H9 (cell line): Measurements from ENCODE around the gene PHACTR1. TPM values are rescaled to one million over a fixed set of nuclear protein-coding genes. Genes with fewer than 3 reads are reported as not detected.
A peak's percentile ranks its signal among the peaks of the same experiment; 100 is the strongest.
"Not testable (repeated sequence)": the region's sequence is repeated elsewhere in the genome, so short reads cannot be mapped to it uniquely, and the experiment has no call there.

Experiments used
- DNase-seq: peaks from one replicate; pipeline ENCODE4 v3.0.0-alpha.2; 2017
- H2AFZ ChIP-seq: one replicate; pipeline ENCODE4 v1.6.1; 2013; ENCODE audit warnings: mild to moderate bottlenecking, low read length, control low read depth, moderate library complexity
- H2AK5ac ChIP-seq: 2 replicates; pipeline ENCODE4 v1.6.1; 2013; ENCODE audit warnings: low read length, control low read depth, mixed read lengths; ENCODE audit not compliant: insufficient read length
- H2BK120ac ChIP-seq: one replicate; pipeline ENCODE4 v1.6.1; 2013; ENCODE audit warnings: low read depth, mild to moderate bottlenecking, low read length, control low read depth, inconsistent platforms; ENCODE audit not compliant: poor library complexity, severe bottlenecking
- H2BK12ac ChIP-seq: 2 replicates; pipeline ENCODE4 v1.6.1; 2013; ENCODE audit warnings: low read length, control low read depth, mixed read lengths, low read depth; ENCODE audit not compliant: insufficient read length
- H2BK15ac ChIP-seq: 2 replicates; pipeline ENCODE4 v1.6.1; 2013; ENCODE audit warnings: low read depth, low read length, control low read depth
- H2BK20ac ChIP-seq: one replicate; pipeline ENCODE4 v1.6.1; 2013; ENCODE audit warnings: low read depth, mild to moderate bottlenecking, low read length, control low read depth, inconsistent platforms; ENCODE audit not compliant: poor library complexity, severe bottlenecking
- H2BK5ac ChIP-seq: 2 replicates; pipeline ENCODE4 v1.6.1; 2013; ENCODE audit warnings: low read length, control low read depth, mixed read lengths; ENCODE audit not compliant: insufficient read length
- H3K14ac ChIP-seq: 2 replicates; pipeline ENCODE4 v1.6.1; 2013; ENCODE audit warnings: low read length, control low read depth; ENCODE audit not compliant: insufficient read depth
- H3K18ac ChIP-seq: 2 replicates; pipeline ENCODE4 v1.6.1; 2013; ENCODE audit warnings: low read depth, mild to moderate bottlenecking, mixed read lengths, low read length, control low read depth; ENCODE audit not compliant: insufficient read length
- H3K23ac ChIP-seq: 2 replicates; pipeline ENCODE4 v1.6.1; 2013; ENCODE audit warnings: low read length, control low read depth, mixed read lengths, low read depth; ENCODE audit not compliant: insufficient read length
- H3K23me2 ChIP-seq: 2 replicates; pipeline ENCODE4 v1.6.1; 2013; ENCODE audit warnings: low read depth, mild to moderate bottlenecking, mixed read lengths, low read length, control low read depth; ENCODE audit not compliant: insufficient read length, poor library complexity, severe bottlenecking
- H3K27ac ChIP-seq: 2 replicates; pipeline ENCODE4 v1.5.1; 2013; ENCODE audit warnings: low read length, control low read depth, mixed read lengths, low read depth; ENCODE audit not compliant: insufficient read length
- H3K27me3 ChIP-seq: 2 replicates; pipeline ENCODE4 v1.6.1; 2013; ENCODE audit warnings: low read length, control low read depth, inconsistent platforms; ENCODE audit not compliant: insufficient read depth
- H3K4ac ChIP-seq: 2 replicates; pipeline ENCODE4 v1.6.1; 2013; ENCODE audit warnings: low read depth, mild to moderate bottlenecking, control low read depth, inconsistent platforms, low read length, moderate library complexity
- H3K4me1 ChIP-seq: 2 replicates; pipeline ENCODE4 v1.6.1; 2013; ENCODE audit warnings: low read length, control low read depth, inconsistent platforms; ENCODE audit not compliant: insufficient read depth
- H3K4me2 ChIP-seq: 2 replicates; pipeline ENCODE4 v1.6.1; 2013; ENCODE audit warnings: low read length, control low read depth, mixed read lengths; ENCODE audit not compliant: insufficient read length, insufficient read depth
- H3K56ac ChIP-seq: 2 replicates; pipeline ENCODE4 v1.6.1; 2013; ENCODE audit warnings: low read depth, mild to moderate bottlenecking, mixed read lengths, low read length, control low read depth; ENCODE audit not compliant: insufficient read length
- H3K79me1 ChIP-seq: 2 replicates; pipeline ENCODE4 v1.6.1; 2013; ENCODE audit warnings: low read depth, mild to moderate bottlenecking, moderate library complexity, low read length, control low read depth, inconsistent platforms; ENCODE audit not compliant: insufficient read depth, poor library complexity, severe bottlenecking
- H3K79me2 ChIP-seq: 2 replicates; pipeline ENCODE4 v1.6.1; 2013; ENCODE audit warnings: low read length, control low read depth, inconsistent platforms; ENCODE audit not compliant: insufficient read depth
- H3K9ac ChIP-seq: 2 replicates; pipeline ENCODE4 v1.6.1; 2013; ENCODE audit warnings: low read length, control low read depth, mixed read lengths; ENCODE audit not compliant: insufficient read length; ENCODE audit errors: extremely low read depth
- H3K9me3 ChIP-seq: one replicate; pipeline ENCODE4 v1.6.1; 2013; ENCODE audit warnings: low read depth, low read length, inconsistent platforms; ENCODE audit not compliant: control insufficient read depth
- H3T11ph ChIP-seq: one replicate; pipeline ENCODE4 v1.6.1; 2013; ENCODE audit warnings: mild to moderate bottlenecking, low read length, control low read depth, inconsistent platforms
- H4K20me1 ChIP-seq: one replicate; pipeline ENCODE4 v1.6.1; 2013; ENCODE audit not compliant: control insufficient read depth, insufficient read length, insufficient read depth
- H4K5ac ChIP-seq: 2 replicates; pipeline ENCODE4 v1.6.1; 2013; ENCODE audit warnings: low read depth, mild to moderate bottlenecking, mixed read lengths, low read length, control low read depth; ENCODE audit not compliant: insufficient read length
- H4K8ac ChIP-seq: replicated peaks from 2 replicates; pipeline ENCODE4 v1.6.1; 2013; ENCODE audit warnings: low read length, control low read depth, mixed read lengths, low read depth; ENCODE audit not compliant: insufficient read length
- H4K91ac ChIP-seq: 2 replicates; pipeline ENCODE4 v1.6.1; 2013; ENCODE audit warnings: low read depth, mild to moderate bottlenecking, moderate library complexity, mixed read lengths, low read length, control low read depth; ENCODE audit not compliant: insufficient read length
- H3K27ac Mint-ChIP-seq, 3 experiments: 2 replicates in 2 of 3; 3 replicates in 1 of 3; pipeline ENCODE4 v1.8.0; 2020 to 2021; ENCODE audit warnings: mixed read lengths in 3 of 3, mild to moderate bottlenecking in 1 of 3, moderate library complexity in 1 of 3
- H3K27me3 Mint-ChIP-seq: 2 replicates; pipeline ENCODE4 v1.8.0; 2021; ENCODE audit warnings: low read depth, mild to moderate bottlenecking, moderate library complexity, mixed read lengths
- H3K36me3 Mint-ChIP-seq, 3 experiments: 2 replicates in 2 of 3; 3 replicates in 1 of 3; pipeline ENCODE4 v1.8.0; 2020 to 2021; ENCODE audit warnings: low read depth in 3 of 3, mixed read lengths in 3 of 3; ENCODE audit not compliant: insufficient read depth in 1 of 3
- H3K4me1 Mint-ChIP-seq, 2 experiments: 2 replicates each; pipeline ENCODE4 v1.8.0; 2020; ENCODE audit warnings: mixed read lengths in 2 of 2
- H3K4me3 Mint-ChIP-seq, 2 experiments: 2 replicates in 1 of 2; 3 replicates in 1 of 2; pipeline ENCODE4 v1.8.0; 2020 to 2021; ENCODE audit warnings: mild to moderate bottlenecking in 2 of 2, mixed read lengths in 2 of 2, moderate library complexity in 1 of 2
- H3K9me3 Mint-ChIP-seq, 2 experiments: 2 replicates in 1 of 2; 3 replicates in 1 of 2; pipeline ENCODE4 v1.8.0; 2020; ENCODE audit warnings: mild to moderate bottlenecking in 2 of 2, mixed read lengths in 2 of 2, moderate library complexity in 1 of 2
- WGBS: extraction: QIAGEN DNeasy Blood & Tissue Kit; methylation state at CpG from one replicate; pipeline ENCODE4 v1.1.7; 2013; ENCODE audit warnings: missing lambda C conversion rate, low lambda C conversion rate, mixed read lengths; ENCODE audit not compliant: insufficient read length; ENCODE audit errors: extremely low coverage; 5-methylcytosine and 5-hydroxymethylcytosine counted together
- total RNA-seq: library from RNA; stranded (reverse); gene quantifications from 2 replicates; pipeline ENCODE4 v1.2.1, GENCODE V29; 2021
- TF ChIP-seq, protein P1 (sequence below): fragments of 200-600 bp; sonication (generic); conservative IDR thresholded peaks from 3 replicates; pipeline ENCODE4 v1.8.0; 2021; ENCODE audit warnings: antibody characterized with exemption, mild to moderate bottlenecking

PHACTR1 gene
- total RNA-seq, 1 experiment from 2014 or later, result 15.9 TPM

GRCh38 chr6:13319891-13320564 is 603.5 kb downstream of the PHACTR1 start:
- H3K4ac ChIP-seq, result no peak overlapping the region
- H4K20me1 ChIP-seq, result no peaks in the 10 kb centered on the region
- H3K27me3 Mint-ChIP-seq, result no peaks in the 10 kb centered on the region
- WGBS, result no CpG with 5 or more reads among the region's 5 CpGs
- H3K4me3 Mint-ChIP-seq, result no peak overlapping the region
- no peak overlapping the region for H2BK15ac ChIP-seq
- no peak overlapping the region for H2BK5ac ChIP-seq
- H2BK12ac ChIP-seq, result no peak overlapping the region
- no peak overlapping the region for H2AK5ac ChIP-seq
- no peak overlapping the region for H4K8ac ChIP-seq
- no peaks in the 10 kb centered on the region for H3K9me3 Mint-ChIP-seq
- H3K56ac ChIP-seq, result no peak overlapping the region
- no peak overlapping the region for H3T11ph ChIP-seq
- H3K9me3 ChIP-seq, result no peaks in the 10 kb centered on the region
- H3K23ac ChIP-seq, result no peak overlapping the region
- no peak overlapping the region for H2BK120ac ChIP-seq
- no peaks in the 10 kb centered on the region for H3K23me2 ChIP-seq
- H2AFZ ChIP-seq, result no peak overlapping the region
- DNase-seq, result no peak
- peaks cover 35 to 90% (median 88%) of the 10 kb centered on the region in 3 experiments; a peak in 6 of 7 replicates for H3K36me3 Mint-ChIP-seq
- no peaks in the 10 kb centered on the region for H3K27me3 ChIP-seq
- no peak overlapping the region for H4K5ac ChIP-seq
- no peak overlapping the region for H3K27ac Mint-ChIP-seq
- H3K9ac ChIP-seq, result no peak overlapping the region
- no peak overlapping the region for H3K27ac ChIP-seq
- TF ChIP-seq, protein P1, sequence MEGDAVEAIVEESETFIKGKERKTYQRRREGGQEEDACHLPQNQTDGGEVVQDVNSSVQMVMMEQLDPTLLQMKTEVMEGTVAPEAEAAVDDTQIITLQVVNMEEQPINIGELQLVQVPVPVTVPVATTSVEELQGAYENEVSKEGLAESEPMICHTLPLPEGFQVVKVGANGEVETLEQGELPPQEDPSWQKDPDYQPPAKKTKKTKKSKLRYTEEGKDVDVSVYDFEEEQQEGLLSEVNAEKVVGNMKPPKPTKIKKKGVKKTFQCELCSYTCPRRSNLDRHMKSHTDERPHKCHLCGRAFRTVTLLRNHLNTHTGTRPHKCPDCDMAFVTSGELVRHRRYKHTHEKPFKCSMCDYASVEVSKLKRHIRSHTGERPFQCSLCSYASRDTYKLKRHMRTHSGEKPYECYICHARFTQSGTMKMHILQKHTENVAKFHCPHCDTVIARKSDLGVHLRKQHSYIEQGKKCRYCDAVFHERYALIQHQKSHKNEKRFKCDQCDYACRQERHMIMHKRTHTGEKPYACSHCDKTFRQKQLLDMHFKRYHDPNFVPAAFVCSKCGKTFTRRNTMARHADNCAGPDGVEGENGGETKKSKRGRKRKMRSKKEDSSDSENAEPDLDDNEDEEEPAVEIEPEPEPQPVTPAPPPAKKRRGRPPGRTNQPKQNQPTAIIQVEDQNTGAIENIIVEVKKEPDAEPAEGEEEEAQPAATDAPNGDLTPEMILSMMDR, result no peak
- no peaks in the 10 kb centered on the region for H3K79me1 ChIP-seq
- H3K14ac ChIP-seq, result no peak overlapping the region
- H3K4me2 ChIP-seq, result no peak overlapping the region
- no peak overlapping the region for H3K18ac ChIP-seq
- H3K4me1 Mint-ChIP-seq, result no peaks in the 10 kb centered on the region
- no peaks in the 10 kb centered on the region for H3K79me2 ChIP-seq
- no peaks in the 10 kb centered on the region for H3K4me1 ChIP-seq
- no peak overlapping the region for H4K91ac ChIP-seq
- H2BK20ac ChIP-seq, result no peak overlapping the region

DNA sequence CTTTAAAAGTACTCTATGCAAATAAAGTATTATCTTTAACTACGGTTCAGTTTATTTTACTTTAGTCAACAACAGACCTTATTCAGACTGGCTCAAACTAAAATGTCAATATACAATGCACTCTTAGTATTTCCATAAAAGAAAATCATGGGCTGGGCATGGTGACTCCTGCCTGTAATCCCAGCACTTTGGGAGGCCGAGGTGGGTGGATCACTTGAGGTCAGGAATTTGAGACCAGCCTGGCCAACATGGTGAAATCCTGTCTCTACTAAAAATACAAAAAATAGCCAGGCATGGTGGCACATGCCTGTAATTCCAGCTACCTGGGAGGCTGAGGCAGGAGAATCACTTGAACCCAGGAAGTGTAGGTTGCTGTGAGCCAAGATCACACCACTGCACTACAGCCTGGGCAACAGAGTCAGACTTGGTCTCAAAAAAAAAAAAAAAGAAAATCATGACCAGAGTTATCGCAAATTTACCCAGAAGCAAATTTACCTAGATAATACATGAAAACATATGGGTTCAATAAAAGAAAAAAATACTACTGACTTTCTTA is 609.5 kb downstream of the PHACTR1 start:
- Mint-ChIP-seq H3K36me3 (peaks cover 15 to 46% (median 41%) of the 10 kb centered on the region in 3 experiments), H3K4me1 (peaks cover 19 to 22% of the 10 kb centered on the region in 2 experiments)

More for the DNA sequence above, 609.5 kb downstream of the PHACTR1 start:
- not testable (repeated sequence) for H4K91ac ChIP-seq, H3K9me3 ChIP-seq, H3K23ac ChIP-seq, H2BK5ac ChIP-seq, H3K27ac ChIP-seq, H3K9ac ChIP-seq, H3K4ac ChIP-seq, H2AK5ac ChIP-seq, H3T11ph ChIP-seq, H3K79me2 ChIP-seq, H4K20me1 ChIP-seq, H3K27me3 ChIP-seq, H4K8ac ChIP-seq, H3K56ac ChIP-seq, H4K5ac ChIP-seq, DNase-seq, H3K18ac ChIP-seq, H3K4me2 ChIP-seq, H3K23me2 ChIP-seq, H3K79me1 ChIP-seq, H3K27me3 Mint-ChIP-seq, H2AFZ ChIP-seq, H2BK120ac ChIP-seq, H2BK12ac ChIP-seq, H2BK20ac ChIP-seq, H3K14ac ChIP-seq, H2BK15ac ChIP-seq, H3K9me3 Mint-ChIP-seq, H3K27ac Mint-ChIP-seq, H3K4me1 ChIP-seq
- H3K4me3 Mint-ChIP-seq, result 0 out of 5 replicates have a peak overlapping the region, but pooled peaks of 1 of the 2 experiments have one; percentile 92
- no CpG with 5 or more reads among the region's 3 CpGs for WGBS
